Heart left ventricle (tissue), 16 donors: Measurements from ENCODE around the gene SPATA6. TPM values are rescaled to one million over a fixed set of nuclear protein-coding genes. Genes with fewer than 3 reads are reported as not detected.

Experiments used
- ATAC-seq, 4 donors: fragments of 200-7000 bp; cut with Tn5 transposase; one replicate each; pipeline ENCODE4 v1.9.1; 2020 to 2022; ENCODE audit warnings: moderate library complexity in 4 of 4, mild to moderate bottlenecking in 3 of 4, moderate number of reproducible peaks in 1 of 4
- DNase-seq, 5 donors: peaks; one replicate each; pipeline ENCODE4 v3.0.0-alpha.2; 2020
- H3K27ac ChIP-seq, 12 donors: fragments of 200-600 bp; sonication (generic) in 4 of 12; one replicate each; pipeline versions ENCODE4 v1.5.0 to v1.8.0; 2016 to 2022; ENCODE audit warnings: mild to moderate bottlenecking in 2 of 12
- H3K27me3 ChIP-seq, 9 donors: fragments of 200-600 bp; sonication (generic) in 2 of 9; one replicate each; pipeline versions ENCODE4 v1.5.1 to v1.8.0; 2016 to 2022; ENCODE audit warnings: mild to moderate bottlenecking in 3 of 9
- H3K36me3 ChIP-seq, 9 donors: fragments of 200-600 bp; sonication (generic) in 2 of 9; one replicate each; pipeline versions ENCODE4 v1.5.0 to v1.8.0; 2018 to 2022; ENCODE audit warnings: mild to moderate bottlenecking in 2 of 9
- H3K4me1 ChIP-seq, 12 donors: fragments of 200-600 bp; sonication (generic) in 4 of 12; one replicate each; pipeline versions ENCODE4 v1.5.0 to v1.8.0; 2016 to 2022; ENCODE audit warnings: mild to moderate bottlenecking in 3 of 12
- H3K4me3 ChIP-seq, 12 donors: fragments of 200-600 bp; sonication (generic) in 4 of 12; one replicate each; pipeline versions ENCODE4 v1.5.0 to v1.8.0; 2017 to 2022; ENCODE audit warnings: mild to moderate bottlenecking in 9 of 12, moderate library complexity in 4 of 12
- H3K9me3 ChIP-seq, 12 donors: fragments of 200-600 bp; sonication (generic) in 4 of 12; one replicate each; pipeline versions ENCODE4 v1.5.0 to v1.8.0; 2016 to 2022; ENCODE audit warnings: mild to moderate bottlenecking in 1 of 12
- POLR2A ChIP-seq, 2 donors: fragments of 450-650 bp; IDR thresholded peaks; one replicate each; pipeline ENCODE4 v1.6.1; 2017; ENCODE audit warnings: antibody characterized with exemption in 2 of 2, mild to moderate bottlenecking in 2 of 2, moderate library complexity in 2 of 2
- WGBS, 4 donors: extraction: QIAGEN DNeasy Blood & Tissue Kit in 2 of 4; methylation state at CpG; one replicate each; pipeline versions ENCODE4 v1.1.5 to v1.1.7; 2013 to 2018; 5-methylcytosine and 5-hydroxymethylcytosine counted together
- intact Hi-C, 10 donors: fragments of 100-400 bp; cut with DNase I; formaldehyde crosslinking; loops; one replicate each; pipeline versions ENCODE4 v1.11.1 to v1.14.2; 2022
- polyA plus RNA-seq, 2 donors: library from polyadenylated mRNA; stranded (reverse); fragments of 200-250 nt; gene quantifications; one replicate each; pipeline ENCODE4 v1.2.3, GENCODE V29; 2013
- total RNA-seq, 9 donors: library from RNA; depleted of rRNA in 2 of 9; stranded (reverse); fragments of >200 nt in 2 of 9; fragmentation: NEBNext Ultra II Directional in 3 of 9; extraction: Animal tissue kit (Norgen Biotek cat#: 25700) in 3 of 9; gene quantifications; one replicate each; pipeline versions ENCODE4 v1.1.0 to v1.2.4, GENCODE V29; 2016 to 2023
- TF ChIP-seq, protein P1 (sequence below), 12 donors: fragments of 200-600 bp; sonication (generic) in 4 of 12; IDR thresholded peaks; one replicate each; pipeline versions ENCODE4 v1.5.0 to v1.8.0; 2018 to 2022; ENCODE audit warnings: antibody characterized with exemption in 12 of 12, mild to moderate bottlenecking in 5 of 12
- donor health status: ischemic (EF 13 %, LVEDD 7.1; RV severe dilation, severe dysfunction).
- donor health status: healthy with polysubstance abuse.
- donor health status: DM: no; HTN: yes; CAD: no.
- donor health status: DM: no; HTN: no; CAD: no.
- donor health status: ischemic (EF 25% LVEDD 6.9; RV normal size, moderate dysfunction).
- donor health status: ischemic (EF 25% LVEDD 5.7; RV mildly dilated, moderate dysfunction).
- donor health status: healthy.
- donor health status: DM: yes; HTN: yes; CAD: no.
- donor health status: ischemic (EF 35%, LVEDD 5.7; RV mildly dilated, moderate dysfunction).
- donor health status: nonischemic (EF 11% LVEDD 7.7; RV severe dilation, severe dysfunction).
- donor health status: DM: yes; HTN: yes; CAD: no.
- donor health status: PGD.
- donor health status: ischemic (EF 29% LVEDD 5.4; RV normal size, mild dysfunction).
- donor health status: nonischemic (EF 23%, LVEDD 6.1; RV moderate dilation, normal function).

The SPATA6 gene
- total and polyA plus RNA-seq, 11 donors = 1.4 to 13.8 (median 5.5) TPM

DNA sequence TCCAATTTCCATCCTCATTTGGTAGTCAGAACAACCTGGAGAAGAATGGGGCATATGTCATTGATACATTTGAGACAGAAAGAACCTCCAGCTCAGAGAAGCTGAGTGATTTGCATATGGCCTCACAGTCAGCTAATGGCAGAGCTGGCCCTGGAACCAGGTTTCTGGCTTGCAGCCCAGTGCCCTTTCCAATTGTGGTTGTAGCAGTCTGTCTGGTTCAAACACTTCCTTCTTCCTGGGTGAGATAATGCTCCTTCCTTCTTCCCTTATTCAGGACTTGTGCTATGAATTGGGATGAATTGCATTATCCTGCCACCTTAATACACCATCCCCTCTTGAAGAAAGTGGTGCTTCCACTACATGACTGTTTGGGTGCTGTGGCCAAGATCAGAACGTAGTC is 225.3 kb downstream of the SPATA6 start:
- Histone ChIP-seq H3K27me3 (no peaks in the 10 kb centered on the region), H3K4me1 (peaks cover 0 to 36% (median 0%) of the 10 kb centered on the region in 12 donors), H3K4me3 (no peak overlapping the region), H3K36me3 (no peaks in the 10 kb centered on the region), H3K9me3 (no peaks in the 10 kb centered on the region), H3K27ac (no peak overlapping the region)
- ATAC-seq (peak; percentile 28 to 69 (median 56)), DNase-seq (peak in 4 of 5 donors; percentile 41 to 76 (median 62))
- intact Hi-C loops = no loop called here
- 77 to 91% (median 85%) methylated on average over 1 of the region's 1 CpG for WGBS, 4 donors
- no peak for TF ChIP-seq POLR2A (IDR thresholded peaks at IDR 0.05)
- TF ChIP-seq, protein P1, sequence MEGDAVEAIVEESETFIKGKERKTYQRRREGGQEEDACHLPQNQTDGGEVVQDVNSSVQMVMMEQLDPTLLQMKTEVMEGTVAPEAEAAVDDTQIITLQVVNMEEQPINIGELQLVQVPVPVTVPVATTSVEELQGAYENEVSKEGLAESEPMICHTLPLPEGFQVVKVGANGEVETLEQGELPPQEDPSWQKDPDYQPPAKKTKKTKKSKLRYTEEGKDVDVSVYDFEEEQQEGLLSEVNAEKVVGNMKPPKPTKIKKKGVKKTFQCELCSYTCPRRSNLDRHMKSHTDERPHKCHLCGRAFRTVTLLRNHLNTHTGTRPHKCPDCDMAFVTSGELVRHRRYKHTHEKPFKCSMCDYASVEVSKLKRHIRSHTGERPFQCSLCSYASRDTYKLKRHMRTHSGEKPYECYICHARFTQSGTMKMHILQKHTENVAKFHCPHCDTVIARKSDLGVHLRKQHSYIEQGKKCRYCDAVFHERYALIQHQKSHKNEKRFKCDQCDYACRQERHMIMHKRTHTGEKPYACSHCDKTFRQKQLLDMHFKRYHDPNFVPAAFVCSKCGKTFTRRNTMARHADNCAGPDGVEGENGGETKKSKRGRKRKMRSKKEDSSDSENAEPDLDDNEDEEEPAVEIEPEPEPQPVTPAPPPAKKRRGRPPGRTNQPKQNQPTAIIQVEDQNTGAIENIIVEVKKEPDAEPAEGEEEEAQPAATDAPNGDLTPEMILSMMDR (IDR thresholded peaks at IDR 0.05) = no peak

Other genes with a start within 250 kb of the SPATA6 start
- gene SLC5A9, start 249.5 kb downstream of the SPATA6 start, total RNA-seq = under 1 TPM in 6 of 9 donors, not detected in 3; 0.09 to 0.67 (median 0.27) TPM
- under 1 TPM; 0.04 to 0.08 TPM for gene SLC5A9, start 249.5 kb downstream of the SPATA6 start, polyA plus RNA-seq